Measurements from ENCODE around the gene ACTL8.

ACTL8 gene

GRCh38 chr1:17805869-17806684 lies 50.9 kb downstream of the ACTL8 start:
- no peak for DNase-seq (ENCODE audit: low spot score)

GRCh38 chr1:17808816-17809215 lies 53.7 kb downstream of the ACTL8 start:
- no peak for DNase-seq (ENCODE audit: low spot score)

- no peak for DNase-seq (ENCODE audit: low spot score)
Observed at GRCh38 chr1:17810668-17811067, 55.5 kb downstream of the ACTL8 start.

- no peak for DNase-seq (ENCODE audit: low spot score)
Observed at GRCh38 chr1:17816511-17816910, 61.4 kb downstream of the ACTL8 start.

- no peak for DNase-seq (ENCODE audit: low spot score)
Observed at GRCh38 chr1:17819129-17819802, 64.1 kb downstream of the ACTL8 start.

GRCh38 chr1:17820198-17820597 lies 65.1 kb downstream of the ACTL8 start:
- DNase-seq (ENCODE audit: low spot score): no peak

- no peak for DNase-seq (ENCODE audit: low spot score)
Observed at GRCh38 chr1:17822741-17823426, 67.8 kb downstream of the ACTL8 start.

GRCh38 chr1:17825273-17826164 lies 70.4 kb downstream of the ACTL8 start:
- DNase-seq (ENCODE audit: low spot score): no peak

GRCh38 chr1:17826165-17826488 lies 71.0 kb downstream of the ACTL8 start:
- peak; percentile 83 for DNase-seq (ENCODE audit: low spot score)

- no peak for DNase-seq (ENCODE audit: low spot score)
Observed at GRCh38 chr1:17828991-17829390, 73.9 kb downstream of the ACTL8 start.

- DNase-seq (ENCODE audit: low spot score): no peak
Observed at GRCh38 chr1:17829579-17829978, 74.4 kb downstream of the ACTL8 start.

GRCh38 chr1:17831597-17831996 lies 76.5 kb downstream of the ACTL8 start:
- DNase-seq (ENCODE audit: low spot score): peak; percentile 68

GRCh38 chr1:17833661-17834501 lies 78.7 kb downstream of the ACTL8 start:
- no peak for DNase-seq (ENCODE audit: low spot score)

- no peak for DNase-seq (ENCODE audit: low spot score)
Observed at GRCh38 chr1:17834561-17835100, 79.5 kb downstream of the ACTL8 start.

GRCh38 chr1:17837233-17838030 lies 82.3 kb downstream of the ACTL8 start:
- DNase-seq (ENCODE audit: low spot score): peak; percentile 59

GRCh38 chr1:17839641-17840196 lies 84.6 kb downstream of the ACTL8 start:
- no peak for DNase-seq (ENCODE audit: low spot score)

- no peak for DNase-seq (ENCODE audit: low spot score)
Observed at GRCh38 chr1:17841944-17842343, 86.8 kb downstream of the ACTL8 start.

- DNase-seq (ENCODE audit: low spot score): no peak
Observed at GRCh38 chr1:17842686-17843085, 87.6 kb downstream of the ACTL8 start.

GRCh38 chr1:17844185-17844826 lies 89.2 kb downstream of the ACTL8 start:
- DNase-seq (ENCODE audit: low spot score): no peak

Measured in GM03348 (cell line).